PC-9 (cell line): ENCODE results near the gene ZNHIT1. TPM values are rescaled to one million over a fixed set of nuclear protein-coding genes. Genes with fewer than 3 reads are reported as not detected.

Experiments
- BruUV-seq: library from RNA; stranded (reverse); fragments of 400-500 nt; replicated peaks from 2 replicates; lab custom pipeline; 2021; lab: Mats Ljungman, UMichigan
- CTCF ChIA-PET: fragments of 300-600 bp; sonication (Branson Sonifier 250); formaldehyde crosslinking; loops from one replicate; lab custom pipeline; 2022; ENCODE audit warnings: antibody characterized with exemption; lab: Charles Lee
- POLR2A ChIA-PET: fragments of 300-600 bp; sonication (Branson Sonifier 250); formaldehyde crosslinking; loops from one replicate; lab custom pipeline; 2022; ENCODE audit warnings: antibody characterized with exemption; ENCODE audit not compliant: unreplicated experiment; lab: Charles Lee
- DNase-seq, 2 experiments: peaks; one replicate each; pipeline versions ENCODE4 v3.0.0 to v3.0.0-alpha.2; 2015 to 2022; ENCODE audit warnings: mixed read lengths in 1 of 2
- H2AFZ ChIP-seq: fragments of 200-600 bp; sonication (generic); 2 replicates; pipeline ENCODE4 v1.8.1; 2017; ENCODE audit warnings: antibody characterized with exemption
- H3F3A ChIP-seq: fragments of 200-600 bp; sonication (generic); 2 replicates; pipeline ENCODE4 v1.8.1; 2017; ENCODE audit warnings: antibody characterized with exemption, mild to moderate bottlenecking, low read depth; ENCODE audit not compliant: insufficient read depth
- H3K27ac ChIP-seq: fragments of 200-600 bp; sonication (generic); 2 replicates; pipeline ENCODE4 v1.6.1; 2016; ENCODE audit warnings: mixed run types
- H3K27me3 ChIP-seq: fragments of 200-600 bp; sonication (generic); 2 replicates; pipeline ENCODE4 v1.6.1; 2016; ENCODE audit warnings: low read depth, mixed run types; ENCODE audit not compliant: insufficient read depth
- H3K36me3 ChIP-seq: fragments of 200-600 bp; sonication (generic); 2 replicates; pipeline ENCODE4 v1.6.1; 2016; ENCODE audit warnings: low read depth, mixed run types
- H3K4me1 ChIP-seq: fragments of 200-600 bp; sonication (generic); replicated peaks from 2 replicates; pipeline ENCODE4 v1.6.1; 2016; ENCODE audit warnings: mixed run types; ENCODE audit not compliant: insufficient read depth
- H3K4me2 ChIP-seq: fragments of 200-600 bp; sonication (generic); 2 replicates; pipeline ENCODE4 v1.6.1; 2017; ENCODE audit warnings: mixed run types
- H3K4me3 ChIP-seq: fragments of 200-600 bp; sonication (generic); 2 replicates; pipeline ENCODE4 v1.6.1; 2016; ENCODE audit warnings: mixed run types
- H3K79me2 ChIP-seq: fragments of 200-600 bp; sonication (generic); 2 replicates; pipeline ENCODE4 v1.6.1; 2017; ENCODE audit warnings: low read depth, mixed run types
- H3K9me2 ChIP-seq: fragments of 200-600 bp; sonication (generic); 2 replicates; pipeline ENCODE4 v1.8.1; 2017; ENCODE audit warnings: mild to moderate bottlenecking; ENCODE audit not compliant: insufficient read depth
- H3K9me3 ChIP-seq: fragments of 200-600 bp; sonication (generic); 2 replicates; pipeline ENCODE4 v1.8.1; 2016; ENCODE audit warnings: low read depth; ENCODE audit not compliant: insufficient read depth
- H4K20me1 ChIP-seq: fragments of 200-600 bp; sonication (generic); 2 replicates; pipeline ENCODE4 v1.8.1; 2017; ENCODE audit not compliant: insufficient read depth
- EZH2 ChIP-seq: fragments of 200-600 bp; sonication (generic); IDR thresholded peaks from 2 replicates; pipeline ENCODE4 v1.8.0; 2017; ENCODE audit warnings: antibody characterized with exemption, low read depth
- intact Hi-C: fragments of 100-400 bp; cut with micrococcal nuclease; formaldehyde crosslinking; loops from one replicate; pipeline ENCODE4 v1.10.0; 2022; ENCODE audit not compliant: unreplicated experiment
- total RNA-seq: library from RNA; stranded (reverse); gene quantifications from 2 replicates; pipeline ENCODE4 v1.2.3, GENCODE V29; 2021
- TF ChIP-seq, protein P1 (sequence below): fragments of 200-600 bp; sonication (generic); conservative IDR thresholded peaks from 2 replicates; pipeline ENCODE4 v1.6.1; 2017; ENCODE audit warnings: mixed run types, antibody characterized with exemption, mild to moderate bottlenecking, moderate library complexity

Gene ZNHIT1
- total RNA-seq, 1 experiment from 2014 or later = 110 TPM

GRCh38 chr7:101244375-101245146 lies 26.6 kb downstream of the ZNHIT1 start, which contains the start of gene FIS1:
TSS of gene FIS1 (minus strand) at chr7:101245081. CDS start at chr7:101245004, 77 bp downstream.
- H3K79me2 ChIP-seq = peaks cover 44% of the 10 kb centered on the region
- H3K4me3 ChIP-seq = peak within 1 kb of the TSS; percentile 98
- CTCF ChIA-PET = interaction anchor here (0.6 to 2.1 kb wide), 8 partner anchors 12 to 539 kb away, joined by 3 to 22 read pairs (median 6); partner anchors contain the start of genes PLOD3, POP7, SLC12A9 and ZNHIT1
- H3K36me3 ChIP-seq = 0 out of 2 replicates have a peak, but pooled peaks cover 9% of the 10 kb centered on the region
- TF ChIP-seq, protein P1, sequence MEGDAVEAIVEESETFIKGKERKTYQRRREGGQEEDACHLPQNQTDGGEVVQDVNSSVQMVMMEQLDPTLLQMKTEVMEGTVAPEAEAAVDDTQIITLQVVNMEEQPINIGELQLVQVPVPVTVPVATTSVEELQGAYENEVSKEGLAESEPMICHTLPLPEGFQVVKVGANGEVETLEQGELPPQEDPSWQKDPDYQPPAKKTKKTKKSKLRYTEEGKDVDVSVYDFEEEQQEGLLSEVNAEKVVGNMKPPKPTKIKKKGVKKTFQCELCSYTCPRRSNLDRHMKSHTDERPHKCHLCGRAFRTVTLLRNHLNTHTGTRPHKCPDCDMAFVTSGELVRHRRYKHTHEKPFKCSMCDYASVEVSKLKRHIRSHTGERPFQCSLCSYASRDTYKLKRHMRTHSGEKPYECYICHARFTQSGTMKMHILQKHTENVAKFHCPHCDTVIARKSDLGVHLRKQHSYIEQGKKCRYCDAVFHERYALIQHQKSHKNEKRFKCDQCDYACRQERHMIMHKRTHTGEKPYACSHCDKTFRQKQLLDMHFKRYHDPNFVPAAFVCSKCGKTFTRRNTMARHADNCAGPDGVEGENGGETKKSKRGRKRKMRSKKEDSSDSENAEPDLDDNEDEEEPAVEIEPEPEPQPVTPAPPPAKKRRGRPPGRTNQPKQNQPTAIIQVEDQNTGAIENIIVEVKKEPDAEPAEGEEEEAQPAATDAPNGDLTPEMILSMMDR = peak; percentile 63
- TF ChIP-seq EZH2 = no peak
- H3K27me3 ChIP-seq = no peaks in the 10 kb centered on the region
- H3K9me2 ChIP-seq = no peaks in the 10 kb centered on the region
- peak within 1 kb of the TSS; percentile 52 for H3K27ac ChIP-seq
- H3F3A ChIP-seq = peaks cover 22% of the 10 kb centered on the region; the same call in 1 of the 2 replicates
- peak within 1 kb of the TSS; percentile 94 for H2AFZ ChIP-seq
- H3K4me1 ChIP-seq = peaks cover 16% of the 10 kb centered on the region
- peak within 1 kb of the TSS; percentile 92 for H3K4me2 ChIP-seq
- BruUV-seq = no TSS peak
- DNase-seq = peak; percentile 74 to 95
- intact Hi-C loops = loop anchor here (1.0 kb wide), 4 partner anchors 8 to 100 kb away; partner anchors contain the start of gene ZNHIT1
- H3K9me3 ChIP-seq = no peaks in the 10 kb centered on the region
- POLR2A ChIA-PET = interaction anchor here (0.6 to 0.7 kb wide), 2 partner anchors 58 to 393 kb away, joined by 5 to 6 read pairs; no protein-coding TSS in a partner anchor
- H4K20me1 ChIP-seq = peaks cover 27% of the 10 kb centered on the region

GRCh38 chr7:101245147-101245668 lies 27.2 kb downstream of the ZNHIT1 start:
- intact Hi-C loops = no loop called here
- peaks cover 22% of the 10 kb centered on the region; the same call in 1 of the 2 replicates for H3F3A ChIP-seq
- H4K20me1 ChIP-seq = peaks cover 27% of the 10 kb centered on the region
- CTCF ChIA-PET = interaction anchor here (1.1 to 2.1 kb wide), 3 partner anchors 27 to 540 kb away, joined by 5 to 22 read pairs (median 7); partner anchors contain the start of genes PLOD3, POP7 and ZNHIT1
- peaks cover 18% of the 10 kb centered on the region for H3K4me1 ChIP-seq
- peak overlapping the region; percentile 52; the same call in 1 of the 2 replicates for H3K27ac ChIP-seq
- DNase-seq = no peak
- no peaks in the 10 kb centered on the region for H3K9me2 ChIP-seq
- H3K27me3 ChIP-seq = no peaks in the 10 kb centered on the region
- no peaks in the 10 kb centered on the region for H3K9me3 ChIP-seq
- peak overlapping the region; percentile 92 for H3K4me2 ChIP-seq
- H3K4me3 ChIP-seq = peak overlapping the region; percentile 98
- TF ChIP-seq, protein P1 = no peak
- TF ChIP-seq EZH2 = no peak
- H3K36me3 ChIP-seq = 0 out of 2 replicates have a peak, but pooled peaks cover 9% of the 10 kb centered on the region
- peaks cover 51% of the 10 kb centered on the region for H3K79me2 ChIP-seq
- POLR2A ChIA-PET = no interaction called here
- peak overlapping the region; percentile 94 for H2AFZ ChIP-seq
- BruUV-seq = TSS peak; percentile 82

DNA sequence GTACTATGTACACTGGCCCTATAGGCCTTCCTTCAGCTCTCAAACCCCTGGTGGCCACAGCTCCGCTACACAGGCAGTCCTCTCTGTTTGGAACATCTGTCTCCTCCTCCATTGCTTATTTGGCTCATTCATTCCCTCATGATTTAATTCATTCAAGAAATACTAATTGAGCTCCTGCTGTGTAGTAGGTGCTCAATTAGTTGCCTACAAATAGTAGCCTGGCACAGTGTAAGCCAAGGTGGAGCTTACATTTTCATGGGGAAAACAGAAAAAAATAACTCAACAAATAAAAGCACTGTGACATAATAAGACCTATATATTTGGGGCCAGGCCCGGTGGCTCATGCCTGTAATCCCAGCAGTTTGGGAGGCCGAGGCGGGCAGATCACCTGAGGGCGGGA lies 30.3 kb downstream of the ZNHIT1 start:
- DNase-seq = no peak
- no TSS peak for BruUV-seq
- peaks cover 32% of the 10 kb centered on the region for H3K4me1 ChIP-seq
- ChIA-PET CTCF (interaction anchor here (0.5 to 0.6 kb wide), 2 partner anchors 110 to 174 kb away, joined by 3 read pairs; no protein-coding TSS in a partner anchor), POLR2A (interaction anchor here (0.6 to 0.7 kb wide), 2 partner anchors 31 to 104 kb away, joined by 3 to 5 read pairs; partner anchors contain the start of gene ZNHIT1)
- H3K9me3 ChIP-seq = no peaks in the 10 kb centered on the region
- H3F3A ChIP-seq = peaks cover 22% of the 10 kb centered on the region; the same call in 1 of the 2 replicates
- peaks cover 55% of the 10 kb centered on the region for H3K79me2 ChIP-seq
- H4K20me1 ChIP-seq = peaks cover 16% of the 10 kb centered on the region
- H3K4me3 ChIP-seq = no peak overlapping the region
- intact Hi-C loops = no loop called here
- H2AFZ ChIP-seq = no peak overlapping the region
- no peak for TF ChIP-seq EZH2
- H3K36me3 ChIP-seq = 0 out of 2 replicates have a peak, but pooled peaks cover 2% of the 10 kb centered on the region
- H3K27ac ChIP-seq = no peak overlapping the region
- H3K27me3 ChIP-seq = no peaks in the 10 kb centered on the region
- H3K4me2 ChIP-seq = no peak overlapping the region
- no peaks in the 10 kb centered on the region for H3K9me2 ChIP-seq
